HG03571 (cell line): ENCODE data around the gene MRPL28.
"Not testable (repeated sequence)": the region's sequence is repeated elsewhere in the genome, so short reads cannot be mapped to it uniquely, and the experiment has no call there.

Source experiments
- ATAC-seq: cut with Tn5 transposase; IDR thresholded peaks from one replicate; pipeline ENCODE4 v1.9.1; 2021; ENCODE audit not compliant: unreplicated experiment

The MRPL28 gene

DNA sequence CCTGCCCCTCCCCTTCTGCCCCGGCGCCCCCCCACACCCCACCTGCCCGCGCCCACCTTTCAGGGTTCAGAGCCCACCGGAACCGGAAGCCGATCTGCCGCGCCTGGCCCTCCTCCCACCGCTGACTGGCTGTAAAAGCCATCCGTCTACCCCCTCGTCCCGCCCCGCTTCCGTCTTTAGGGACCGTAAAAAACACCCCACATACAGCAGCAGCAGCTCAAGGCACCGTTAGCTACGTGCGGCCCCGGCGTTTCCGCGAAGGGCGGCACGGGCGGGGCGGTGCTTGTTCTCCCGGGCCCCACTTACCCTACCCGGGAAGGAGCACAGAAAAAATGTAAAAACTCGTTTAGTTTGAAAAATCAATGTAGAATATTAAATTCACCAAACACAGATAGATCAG is at the start of gene MRPL28:
MRPL28 (minus strand) TSS at position 96 of the 400 bp plus-strand sequence. CDS start 320 bp downstream, outside the sequence.
- ATAC-seq: peak; percentile 65

DNA sequence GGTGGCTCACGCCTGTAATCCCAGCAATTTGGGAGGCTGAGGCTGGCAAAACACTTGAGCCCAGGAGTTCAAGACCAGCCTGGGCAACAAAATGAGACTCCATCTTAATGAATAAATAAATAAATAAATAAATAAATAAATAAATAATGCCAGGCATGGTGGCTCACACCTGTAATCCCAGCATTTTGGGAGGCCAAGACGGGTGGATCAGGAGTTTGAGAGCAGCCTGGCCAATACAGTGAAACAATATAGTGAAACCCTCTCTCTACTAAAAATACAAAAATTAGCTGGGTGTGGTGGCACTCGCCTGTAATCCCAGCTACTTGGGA is 44.8 kb upstream of the MRPL28 start:
- ATAC-seq: not testable (repeated sequence)

DNA sequence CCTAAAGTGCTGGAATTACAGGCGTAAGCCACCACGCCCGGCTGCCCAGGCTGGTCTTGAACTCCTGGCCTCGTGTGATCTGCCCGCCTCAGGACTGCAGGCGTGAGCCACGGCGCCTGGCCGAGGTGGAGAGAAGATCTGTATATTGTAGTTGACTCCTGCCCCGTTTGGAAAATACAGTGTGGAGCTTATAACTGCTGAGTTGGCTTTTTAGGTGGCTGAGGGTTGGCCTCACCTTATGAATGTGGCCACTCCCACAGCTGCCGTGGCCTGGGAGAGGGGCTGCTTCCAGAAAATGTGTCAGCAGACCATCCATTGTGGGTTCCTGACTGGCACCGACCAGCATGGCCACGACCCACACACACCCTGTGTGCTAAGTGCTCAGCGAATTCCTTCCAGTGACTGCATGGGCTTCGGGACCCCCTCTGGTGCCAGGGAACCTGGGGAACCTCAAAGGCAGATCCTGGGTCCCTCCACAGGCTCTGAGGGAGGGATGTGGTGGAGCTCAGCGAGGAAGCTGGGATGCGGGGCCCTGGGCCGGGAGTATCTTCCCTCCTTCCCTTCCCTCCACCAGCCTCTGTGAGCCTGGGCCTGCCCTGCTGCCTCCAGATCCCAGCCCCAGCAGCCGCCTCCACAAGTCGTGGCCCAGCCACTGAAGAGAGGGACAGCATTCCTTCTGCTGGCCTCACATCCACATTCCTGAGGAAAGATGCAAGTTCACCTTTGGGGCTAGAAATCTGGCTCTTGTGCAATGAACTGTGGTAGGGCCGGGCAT is 44.2 kb upstream of the MRPL28 start:
- no peak for ATAC-seq

GRCh38 chr16:411576-412265 is 41.4 kb upstream of the MRPL28 start:
- ATAC-seq: no peak

DNA sequence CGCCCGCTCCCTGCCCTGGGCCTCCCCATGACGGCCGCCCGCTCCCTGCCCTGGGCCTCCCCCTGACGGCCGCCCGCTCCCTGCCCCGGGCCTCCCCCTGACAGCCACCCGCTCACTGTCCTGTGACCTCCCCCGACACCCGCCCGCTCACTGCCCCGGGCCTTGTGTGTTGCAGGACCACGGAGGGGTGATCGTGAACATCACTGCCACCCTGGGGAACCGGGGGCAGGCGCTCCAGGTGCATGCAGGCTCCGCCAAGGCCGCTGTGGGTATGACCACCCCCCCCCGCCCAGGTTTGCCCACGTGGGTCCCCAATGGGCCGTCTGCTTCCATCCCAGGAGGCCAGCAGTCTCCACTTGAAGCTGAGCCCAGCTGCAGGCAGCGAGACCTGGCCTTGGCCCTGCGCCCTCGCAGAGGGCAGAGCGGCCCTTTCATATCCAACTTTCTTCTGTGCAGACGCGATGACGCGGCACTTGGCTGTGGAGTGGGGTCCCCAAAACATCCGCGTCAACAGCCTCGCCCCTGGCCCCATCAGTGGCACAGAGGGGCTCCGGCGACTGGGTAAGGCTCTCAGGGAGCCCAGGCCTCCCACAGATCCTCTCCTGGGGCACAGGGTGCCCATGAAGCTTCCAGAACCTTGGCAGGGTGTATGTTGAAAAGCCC is 40.3 kb upstream of the MRPL28 start:
- ATAC-seq: no peak

GRCh38 chr16:407253-407652 is 36.9 kb upstream of the MRPL28 start:
- no peak for ATAC-seq

DNA sequence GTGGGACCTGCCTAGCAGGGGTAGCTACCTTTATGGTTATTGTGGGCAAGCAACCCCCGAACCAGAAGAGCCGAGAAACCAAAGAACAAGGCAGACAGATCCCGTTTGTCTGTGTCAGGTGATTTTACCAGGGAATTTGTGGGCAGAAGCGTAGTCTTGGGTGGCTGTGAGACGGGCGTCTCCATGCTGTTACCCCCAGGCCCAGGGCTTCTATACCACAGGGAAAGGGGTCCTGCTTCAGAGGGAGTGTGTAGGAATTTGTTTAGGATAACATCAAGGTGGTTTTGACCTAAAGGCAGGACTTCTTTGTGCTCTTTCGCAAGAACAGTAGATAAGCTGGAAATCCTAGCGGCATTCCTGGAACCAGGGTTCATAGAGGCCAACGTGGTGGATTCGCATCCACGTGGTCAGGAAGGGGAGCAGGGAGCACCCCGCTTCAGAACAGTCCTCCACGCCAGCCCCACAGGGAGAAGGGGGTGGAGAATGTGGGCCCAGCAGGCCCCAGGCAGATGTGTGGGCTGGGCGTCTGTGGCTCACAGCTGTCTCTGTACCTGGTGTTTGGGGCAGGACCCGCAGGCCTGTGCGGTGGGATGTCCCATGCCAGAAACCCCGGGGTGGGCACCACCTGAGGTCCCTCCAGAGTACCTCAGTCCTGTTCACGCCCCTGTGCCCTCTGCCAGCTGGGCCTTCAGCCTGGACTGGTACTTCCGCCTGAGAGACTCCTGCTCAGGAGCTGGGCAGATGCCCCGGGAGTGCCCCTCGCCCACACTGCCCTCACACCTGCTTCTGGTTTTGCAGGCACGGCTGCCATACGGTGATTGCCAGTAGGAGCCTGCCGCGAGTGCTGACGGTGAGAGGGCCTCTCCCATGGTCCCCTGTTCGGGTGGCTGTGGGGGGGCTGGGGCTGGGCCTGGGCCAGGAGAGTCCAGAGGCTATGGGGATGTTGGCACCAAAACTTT is 35.5 kb upstream of the MRPL28 start:
- no peak for ATAC-seq

- no peak for ATAC-seq
Observed at GRCh38 chr16:404971-405486, 34.7 kb upstream of the MRPL28 start.

- peak; percentile 42 for ATAC-seq
Observed at GRCh38 chr16:401468-402348, 31.4 kb upstream of the MRPL28 start, which contains the start of gene DECR2. Gene DECR2 (plus strand): TSS chr16:401885. CDS start chr16:401964, 79 bp downstream.

DNA sequence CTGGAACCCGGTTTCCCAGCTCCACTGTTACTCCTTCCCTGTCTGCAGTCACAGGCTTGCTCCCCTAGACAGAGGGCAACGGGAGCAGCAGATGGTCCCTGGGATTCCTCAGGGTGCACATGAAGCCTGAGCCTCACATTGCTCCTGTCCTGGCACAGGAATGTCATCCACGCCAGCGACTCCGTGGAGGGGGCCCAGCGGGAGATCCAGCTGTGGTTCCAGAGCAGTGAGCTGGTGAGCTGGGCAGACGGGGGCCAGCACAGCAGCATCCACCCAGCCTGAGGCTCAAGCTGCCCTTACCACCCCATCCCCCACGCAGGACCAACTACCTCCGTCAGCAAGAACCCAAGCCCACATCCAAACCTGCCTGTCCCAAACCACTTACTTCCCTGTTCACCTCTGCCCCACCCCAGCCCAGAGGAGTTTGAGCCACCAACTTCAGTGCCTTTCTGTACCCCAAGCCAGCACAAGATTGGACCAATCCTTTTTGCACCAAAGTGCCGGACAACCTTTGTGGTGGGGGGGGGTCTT is 29.8 kb upstream of the MRPL28 start:
- no peak for ATAC-seq

- ATAC-seq: no peak
Observed at GRCh38 chr16:399340-400019, 29.1 kb upstream of the MRPL28 start.

GRCh38 chr16:398561-399339 is 28.4 kb upstream of the MRPL28 start:
- ATAC-seq: no peak

- no peak for ATAC-seq
Observed at GRCh38 chr16:397736-398332, 27.5 kb upstream of the MRPL28 start.

- no peak for ATAC-seq
Observed at GRCh38 chr16:397135-397661, 26.9 kb upstream of the MRPL28 start, which contains the start of gene NME4. Gene NME4 (plus strand): TSS chr16:397199. CDS start chr16:397223, 24 bp downstream.

GRCh38 chr16:396605-397004 is 26.3 kb upstream of the MRPL28 start:
- ATAC-seq: no peak

DNA sequence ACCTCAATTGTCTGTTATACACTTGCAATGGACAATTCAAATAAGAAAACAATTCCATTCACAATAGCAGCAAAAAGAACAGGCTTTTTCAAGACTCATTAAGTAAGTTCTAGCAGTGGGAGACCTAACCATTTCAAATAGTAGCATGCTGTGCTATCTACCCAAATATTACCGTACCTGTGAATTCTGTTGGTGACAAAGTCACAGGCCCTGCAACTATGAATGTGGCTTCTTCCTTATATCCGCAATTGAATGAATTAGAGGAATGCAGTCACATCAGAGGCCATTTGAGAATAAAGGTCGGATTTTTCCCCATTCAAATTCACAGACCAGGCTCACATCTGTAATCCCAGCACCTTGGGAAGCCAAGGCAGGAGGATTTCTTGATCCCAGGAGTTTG is 25.9 kb upstream of the MRPL28 start:
- no peak for ATAC-seq

DNA sequence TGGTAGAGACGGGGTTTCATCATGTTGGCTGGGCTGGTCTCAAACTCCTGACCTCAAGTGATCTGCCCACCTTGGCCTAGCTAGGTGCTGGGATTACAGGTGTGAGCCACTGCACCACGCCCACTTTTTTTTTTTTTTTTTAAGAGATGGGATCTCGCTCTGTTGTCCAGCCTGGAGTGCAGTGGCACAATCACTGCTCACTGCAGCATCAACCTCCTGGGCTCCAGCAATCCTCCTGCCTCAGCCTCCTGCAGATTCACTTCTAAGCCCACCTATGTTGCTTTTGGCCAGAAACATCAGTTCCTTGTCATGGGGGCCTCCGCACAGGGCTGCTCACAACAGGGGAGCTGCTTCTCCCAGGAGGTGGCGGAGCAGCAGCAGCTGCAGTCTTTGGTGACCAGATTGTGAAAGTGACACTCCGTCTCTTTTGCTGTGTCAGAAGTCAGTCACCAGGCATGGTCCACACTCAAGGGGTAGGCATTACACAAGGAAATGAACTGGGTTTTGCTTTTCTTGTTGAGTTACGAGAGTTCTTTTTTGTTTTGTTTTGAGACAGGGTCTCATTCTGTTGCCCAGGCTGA is 22.2 kb upstream of the MRPL28 start:
- ATAC-seq: no peak
